Mammary epithelial cell (primary cell): ENCODE measurements around the gene ATP1A4.

ENCODE experiments used
- EZH2 ChIP-seq: IDR thresholded peaks from 2 replicates; pipeline ENCODE4 v1.6.1; 2012; ENCODE audit warnings: low read length, inconsistent platforms, borderline replicate concordance
- TF ChIP-seq, protein P1 (sequence below), 2 donors: IDR thresholded peaks in 1 of 2; conservative IDR thresholded peaks in 1 of 2; 2 replicates each; pipeline ENCODE4 v1.5.1; 2011 to 2012; ENCODE audit warnings: inconsistent platforms in 2 of 2, low read length in 2 of 2, mild to moderate bottlenecking in 2 of 2, control low read depth in 1 of 2, low read depth in 1 of 2; ENCODE audit not compliant: insufficient read depth in 1 of 2; ENCODE audit errors: extremely low read depth in 1 of 2

DNA sequence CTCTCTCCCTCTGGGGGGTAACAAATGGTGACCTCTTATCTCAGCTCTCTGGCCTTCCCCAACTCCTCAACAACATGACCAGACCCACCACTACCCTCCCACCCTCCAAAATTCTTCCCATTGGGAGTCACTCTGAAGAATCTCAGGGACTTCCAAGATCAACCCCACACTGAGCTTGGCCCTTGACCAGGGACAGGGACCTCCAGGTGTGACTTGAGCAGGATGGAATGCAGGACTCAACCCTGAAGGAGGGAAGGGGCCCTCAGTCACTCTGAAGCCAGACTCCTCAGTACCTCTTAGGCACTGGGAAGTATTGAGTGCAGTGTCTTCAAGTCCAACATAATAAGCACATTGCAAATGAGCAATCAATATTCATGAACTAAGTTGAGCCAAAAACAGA, 40.8 kb downstream of the ATP1A4 start:
- TF ChIP-seq, protein P1, sequence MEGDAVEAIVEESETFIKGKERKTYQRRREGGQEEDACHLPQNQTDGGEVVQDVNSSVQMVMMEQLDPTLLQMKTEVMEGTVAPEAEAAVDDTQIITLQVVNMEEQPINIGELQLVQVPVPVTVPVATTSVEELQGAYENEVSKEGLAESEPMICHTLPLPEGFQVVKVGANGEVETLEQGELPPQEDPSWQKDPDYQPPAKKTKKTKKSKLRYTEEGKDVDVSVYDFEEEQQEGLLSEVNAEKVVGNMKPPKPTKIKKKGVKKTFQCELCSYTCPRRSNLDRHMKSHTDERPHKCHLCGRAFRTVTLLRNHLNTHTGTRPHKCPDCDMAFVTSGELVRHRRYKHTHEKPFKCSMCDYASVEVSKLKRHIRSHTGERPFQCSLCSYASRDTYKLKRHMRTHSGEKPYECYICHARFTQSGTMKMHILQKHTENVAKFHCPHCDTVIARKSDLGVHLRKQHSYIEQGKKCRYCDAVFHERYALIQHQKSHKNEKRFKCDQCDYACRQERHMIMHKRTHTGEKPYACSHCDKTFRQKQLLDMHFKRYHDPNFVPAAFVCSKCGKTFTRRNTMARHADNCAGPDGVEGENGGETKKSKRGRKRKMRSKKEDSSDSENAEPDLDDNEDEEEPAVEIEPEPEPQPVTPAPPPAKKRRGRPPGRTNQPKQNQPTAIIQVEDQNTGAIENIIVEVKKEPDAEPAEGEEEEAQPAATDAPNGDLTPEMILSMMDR (conservative IDR thresholded peaks at IDR 0.05 in 1 of 2, IDR thresholded peaks at IDR 0.05 in 1 of 2; ENCODE audit: extremely low read depth in 1 of 2, insufficient read depth in 1 of 2, low read depth in 1 of 2, low read length in 2 of 2), result no peak
- no peak for TF ChIP-seq EZH2
